ENCODE results near the gene PI4KA. TPM values are rescaled to one million over a fixed set of nuclear protein-coding genes. Genes with fewer than 3 reads are reported as not detected.
A peak's percentile ranks its signal among the peaks of the same experiment; 100 is the strongest.
"Not testable (repeated sequence)": the region's sequence is repeated elsewhere in the genome, so short reads cannot be mapped to it uniquely, and the experiment has no call there.

PI4KA gene
- polyA plus RNA-seq, 5 donors = 46.5 to 73.7 (median 72.2) TPM

GRCh38 chr22:20727118-20728015 is 131.2 kb downstream of the PI4KA start:
- no peak for DNase-seq

- no peak for DNase-seq
Observed at GRCh38 chr22:20725987-20726558, 132.5 kb downstream of the PI4KA start.

- DNase-seq = no peak
Observed at GRCh38 chr22:20724676-20725454, 133.7 kb downstream of the PI4KA start.

GRCh38 chr22:20721409-20722218 is 137.0 kb downstream of the PI4KA start:
- DNase-seq = no peak

- DNase-seq = no peak
Observed at GRCh38 chr22:20720692-20721408, 137.8 kb downstream of the PI4KA start.

- not testable (repeated sequence) for DNase-seq
Observed at GRCh38 chr22:20718727-20719126, 139.9 kb downstream of the PI4KA start.

- DNase-seq = not testable (repeated sequence)
Observed at GRCh38 chr22:20717981-20718380, 140.6 kb downstream of the PI4KA start.

GRCh38 chr22:20717213-20717866 is 141.3 kb downstream of the PI4KA start:
- DNase-seq = not testable (repeated sequence)

- DNase-seq = not testable (repeated sequence)
Observed at GRCh38 chr22:20713116-20713515, 145.5 kb downstream of the PI4KA start.

- DNase-seq = not testable (repeated sequence)
Observed at GRCh38 chr22:20709966-20710365, 148.6 kb downstream of the PI4KA start.

- not testable (repeated sequence) for DNase-seq
Observed at GRCh38 chr22:20707549-20708118, 151.0 kb downstream of the PI4KA start.

- peak in 1 of 2 donors; percentile 5 for DNase-seq
Observed at GRCh38 chr22:20703816-20704609, 154.6 kb downstream of the PI4KA start.

GRCh38 chr22:20703414-20703806 is 155.2 kb downstream of the PI4KA start:
- DNase-seq = not testable (repeated sequence)

- DNase-seq = peak; percentile 81 to 84
Observed at GRCh38 chr22:20702546-20703413, 155.8 kb downstream of the PI4KA start.

- DNase-seq = not testable (repeated sequence)
Observed at GRCh38 chr22:20702175-20702545, 156.5 kb downstream of the PI4KA start.

GRCh38 chr22:20701680-20702136 is 156.9 kb downstream of the PI4KA start:
- not testable (repeated sequence) for DNase-seq

- DNase-seq = not testable (repeated sequence)
Observed at GRCh38 chr22:20700347-20700746, 158.3 kb downstream of the PI4KA start.

- DNase-seq = not testable (repeated sequence)
Observed at GRCh38 chr22:20699856-20700255, 158.8 kb downstream of the PI4KA start.

All from right lung (tissue), 5 donors.